ENCODE data around the gene IDH3G.

IDH3G gene

GRCh38 chrX:153778181-153778580 lies 16.0 kb downstream of the IDH3G start:
- no peak overlapping the region for H2AFZ ChIP-seq
- H3K4me1 ChIP-seq = no peaks in the 10 kb centered on the region
- H3K27ac ChIP-seq = no peak overlapping the region
- H3K36me3 ChIP-seq (ENCODE audit: control insufficient read depth, insufficient read depth, low read length) = no peaks in the 10 kb centered on the region
- no peak overlapping the region for H3K4me3 ChIP-seq (ENCODE audit: low read depth, low read length)
- no peak for TF ChIP-seq CTCF (IDR thresholded peaks at IDR 0.05)
- H3K9me3 ChIP-seq (ENCODE audit: control insufficient read depth, low read length) = no peaks in the 10 kb centered on the region
- no peak overlapping the region for H3K4me2 ChIP-seq (ENCODE audit: low read length)
- H3K79me2 ChIP-seq = no peaks in the 10 kb centered on the region
- no peaks in the 10 kb centered on the region for H3K27me3 ChIP-seq (ENCODE audit: control insufficient read depth, insufficient read depth, low read length)
- no peak overlapping the region for H3K9ac ChIP-seq

- no peak overlapping the region for H3K27ac ChIP-seq
- H3K9ac ChIP-seq = no peak overlapping the region
- H3K79me2 ChIP-seq = no peaks in the 10 kb centered on the region
- H3K27me3 ChIP-seq (ENCODE audit: control insufficient read depth, insufficient read depth, low read length) = no peaks in the 10 kb centered on the region
- H3K4me1 ChIP-seq = no peaks in the 10 kb centered on the region
- no peak overlapping the region for H3K4me2 ChIP-seq (ENCODE audit: low read length)
- H3K9me3 ChIP-seq (ENCODE audit: control insufficient read depth, low read length) = no peaks in the 10 kb centered on the region
- H3K4me3 ChIP-seq (ENCODE audit: low read depth, low read length) = no peak overlapping the region
- H2AFZ ChIP-seq = no peak overlapping the region
- no peaks in the 10 kb centered on the region for H3K36me3 ChIP-seq (ENCODE audit: control insufficient read depth, insufficient read depth, low read length)
- TF ChIP-seq CTCF (IDR thresholded peaks at IDR 0.05) = no peak
Observed at GRCh38 chrX:153777261-153778090, 16.7 kb downstream of the IDH3G start.

- H3K4me2 ChIP-seq (ENCODE audit: low read length) = no peak overlapping the region
- no peak overlapping the region for H3K27ac ChIP-seq
- H3K9ac ChIP-seq = no peak overlapping the region
- no peak for TF ChIP-seq CTCF (IDR thresholded peaks at IDR 0.05)
- no peaks in the 10 kb centered on the region for H3K36me3 ChIP-seq (ENCODE audit: control insufficient read depth, insufficient read depth, low read length)
- no peak overlapping the region for H2AFZ ChIP-seq
- no peaks in the 10 kb centered on the region for H3K79me2 ChIP-seq
- no peaks in the 10 kb centered on the region for H3K9me3 ChIP-seq (ENCODE audit: control insufficient read depth, low read length)
- no peaks in the 10 kb centered on the region for H3K27me3 ChIP-seq (ENCODE audit: control insufficient read depth, insufficient read depth, low read length)
- no peak overlapping the region for H3K4me3 ChIP-seq (ENCODE audit: low read depth, low read length)
- no peaks in the 10 kb centered on the region for H3K4me1 ChIP-seq
Observed at GRCh38 chrX:153776611-153777045, 17.5 kb downstream of the IDH3G start.

- H3K9me3 ChIP-seq (ENCODE audit: control insufficient read depth, low read length) = no peaks in the 10 kb centered on the region
- H3K4me2 ChIP-seq (ENCODE audit: low read length) = no peak overlapping the region
- H2AFZ ChIP-seq = no peak overlapping the region
- H3K4me3 ChIP-seq (ENCODE audit: low read depth, low read length) = no peak overlapping the region
- no peaks in the 10 kb centered on the region for H3K36me3 ChIP-seq (ENCODE audit: control insufficient read depth, insufficient read depth, low read length)
- no peak overlapping the region for H3K9ac ChIP-seq
- H3K79me2 ChIP-seq = no peaks in the 10 kb centered on the region
- no peak overlapping the region for H3K27ac ChIP-seq
- no peak for TF ChIP-seq CTCF (IDR thresholded peaks at IDR 0.05)
- no peaks in the 10 kb centered on the region for H3K4me1 ChIP-seq
- no peaks in the 10 kb centered on the region for H3K27me3 ChIP-seq (ENCODE audit: control insufficient read depth, insufficient read depth, low read length)
Observed at GRCh38 chrX:153776120-153776599, 18.0 kb downstream of the IDH3G start.
